Smooth muscle cell (in vitro differentiated cells): Measurements from ENCODE around the gene ITGB6. TPM values are rescaled to one million over a fixed set of nuclear protein-coding genes. Genes with fewer than 3 reads are reported as not detected.

ENCODE experiments used
- DNase-seq: peaks from one replicate; lab custom pipeline; 2025; ENCODE audit not compliant: unreplicated experiment; lab: John Stamatoyannopoulos, UW
- H2AFZ ChIP-seq: fragments of 200-600 bp; sonication (generic); 2 replicates; pipeline ENCODE4 v1.6.0; 2016; ENCODE audit warnings: antibody characterized with exemption, low read depth, mild to moderate bottlenecking
- H3F3A ChIP-seq: fragments of 200-600 bp; sonication (generic); 2 replicates; pipeline ENCODE4 v1.6.0; 2017; ENCODE audit warnings: antibody characterized with exemption, low read depth
- H3K27ac ChIP-seq: fragments of 200-600 bp; sonication (generic); 2 replicates; pipeline ENCODE4 v1.5.1; 2016; ENCODE audit warnings: low read depth, mild to moderate bottlenecking
- H3K27me3 ChIP-seq: fragments of 200-600 bp; sonication (generic); 2 replicates; pipeline ENCODE4 v1.6.1; 2016; ENCODE audit warnings: low read depth, mild to moderate bottlenecking
- H3K36me3 ChIP-seq: fragments of 200-600 bp; sonication (generic); 2 replicates; pipeline ENCODE4 v1.5.1; 2016; ENCODE audit warnings: low read depth
- H3K4me1 ChIP-seq: fragments of 200-600 bp; sonication (generic); 2 replicates; pipeline ENCODE4 v1.5.1; 2016; ENCODE audit warnings: low read depth
- H3K4me2 ChIP-seq: fragments of 200-600 bp; sonication (generic); 2 replicates; pipeline ENCODE4 v1.6.0; 2016; ENCODE audit warnings: mild to moderate bottlenecking
- H3K4me3 ChIP-seq: fragments of 200-600 bp; sonication (generic); 2 replicates; pipeline ENCODE4 v1.5.1; 2016; ENCODE audit warnings: mild to moderate bottlenecking
- H3K79me2 ChIP-seq: fragments of 200-600 bp; sonication (generic); 2 replicates; pipeline ENCODE4 v1.6.0; 2016; ENCODE audit warnings: low read depth, mild to moderate bottlenecking
- H3K9ac ChIP-seq: fragments of 200-600 bp; sonication (generic); 2 replicates; pipeline ENCODE4 v1.6.0; 2016; ENCODE audit warnings: low read depth
- H3K9me3 ChIP-seq: fragments of 200-600 bp; sonication (generic); replicated peaks from 2 replicates; pipeline ENCODE4 v1.5.1; 2016; ENCODE audit warnings: low read depth
- H4K20me1 ChIP-seq: fragments of 200-600 bp; sonication (generic); 2 replicates; pipeline ENCODE4 v1.6.0; 2016; ENCODE audit warnings: low read depth
- WGBS: methylation state at CpG from one replicate; pipeline ENCODE4 v1.1.7; 2016; ENCODE audit warnings: low lambda C conversion rate; 5-methylcytosine and 5-hydroxymethylcytosine counted together
- polyA plus RNA-seq: library from polyadenylated mRNA; unstranded; fragments of >200 nt; fragmentation: Nextera tagmentation; extraction: Ambion mirVana; gene quantifications from 2 replicates; pipeline ENCODE4 v1.2.1, GENCODE V29; 2016
- total RNA-seq: library from RNA; depleted of rRNA; stranded (reverse); fragments of >200 nt; gene quantifications from 2 replicates; pipeline ENCODE4 v1.2.3, GENCODE V29; 2014
- TF ChIP-seq, protein P1 (sequence below): fragments of 200-600 bp; sonication (generic); IDR thresholded peaks from 2 replicates; pipeline ENCODE4 v1.5.1; 2017; ENCODE audit warnings: borderline replicate concordance, mild to moderate bottlenecking, antibody characterized with exemption; ENCODE audit not compliant: insufficient read depth, poor library complexity, severe bottlenecking

Gene ITGB6
- total and polyA plus RNA-seq, 2 experiments from 2014 or later: 15.2 to 181 TPM

DNA sequence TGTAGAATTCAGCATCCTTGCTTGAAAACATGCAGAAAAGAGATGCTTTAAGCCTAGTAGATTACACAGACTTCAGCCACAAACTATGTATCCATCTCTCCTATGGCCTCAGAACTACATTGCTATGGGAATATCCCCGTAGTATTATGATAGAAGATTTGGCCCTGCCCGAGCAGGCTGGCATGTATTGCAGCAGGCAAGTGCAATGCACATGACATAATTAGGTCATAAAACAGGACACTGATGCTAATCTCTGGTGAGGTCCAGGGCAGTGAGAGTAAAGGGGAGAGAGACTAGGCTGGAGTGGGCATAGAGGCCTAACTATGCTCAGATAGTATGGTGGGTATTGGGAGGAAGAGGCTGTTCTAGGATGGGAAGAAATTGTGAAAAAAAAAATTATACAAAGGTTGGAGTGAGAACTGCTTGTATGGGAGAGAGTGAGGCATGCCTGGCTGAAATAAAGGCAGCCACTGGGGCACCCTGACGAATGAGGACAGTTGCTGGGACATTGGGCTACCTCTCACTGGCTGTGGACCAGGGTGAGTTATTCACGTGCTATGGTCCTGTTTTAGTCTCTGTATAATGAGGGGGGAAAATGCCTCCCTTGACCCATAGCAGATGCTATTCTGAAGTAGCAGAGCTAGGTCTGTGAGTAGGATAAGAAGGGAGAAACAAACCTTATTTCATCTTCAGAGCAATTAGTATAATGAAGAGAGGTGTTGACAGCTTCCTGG, 136.0 kb downstream of the ITGB6 start:
- no peak overlapping the region for H3K4me3 ChIP-seq
- DNase-seq: no peak
- TF ChIP-seq, protein P1, sequence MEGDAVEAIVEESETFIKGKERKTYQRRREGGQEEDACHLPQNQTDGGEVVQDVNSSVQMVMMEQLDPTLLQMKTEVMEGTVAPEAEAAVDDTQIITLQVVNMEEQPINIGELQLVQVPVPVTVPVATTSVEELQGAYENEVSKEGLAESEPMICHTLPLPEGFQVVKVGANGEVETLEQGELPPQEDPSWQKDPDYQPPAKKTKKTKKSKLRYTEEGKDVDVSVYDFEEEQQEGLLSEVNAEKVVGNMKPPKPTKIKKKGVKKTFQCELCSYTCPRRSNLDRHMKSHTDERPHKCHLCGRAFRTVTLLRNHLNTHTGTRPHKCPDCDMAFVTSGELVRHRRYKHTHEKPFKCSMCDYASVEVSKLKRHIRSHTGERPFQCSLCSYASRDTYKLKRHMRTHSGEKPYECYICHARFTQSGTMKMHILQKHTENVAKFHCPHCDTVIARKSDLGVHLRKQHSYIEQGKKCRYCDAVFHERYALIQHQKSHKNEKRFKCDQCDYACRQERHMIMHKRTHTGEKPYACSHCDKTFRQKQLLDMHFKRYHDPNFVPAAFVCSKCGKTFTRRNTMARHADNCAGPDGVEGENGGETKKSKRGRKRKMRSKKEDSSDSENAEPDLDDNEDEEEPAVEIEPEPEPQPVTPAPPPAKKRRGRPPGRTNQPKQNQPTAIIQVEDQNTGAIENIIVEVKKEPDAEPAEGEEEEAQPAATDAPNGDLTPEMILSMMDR: no peak
- no peak overlapping the region for H2AFZ ChIP-seq
- no peak overlapping the region for H3K4me2 ChIP-seq
- H3K9me3 ChIP-seq: no peaks in the 10 kb centered on the region
- no peaks in the 10 kb centered on the region for H3K36me3 ChIP-seq
- no peaks in the 10 kb centered on the region for H3K4me1 ChIP-seq
- WGBS: 87% methylated on average over 4 of the region's 4 CpGs
- H3K27me3 ChIP-seq: no peaks in the 10 kb centered on the region
- H4K20me1 ChIP-seq: no peaks in the 10 kb centered on the region
- no peaks in the 10 kb centered on the region for H3F3A ChIP-seq
- no peak overlapping the region for H3K27ac ChIP-seq
- no peak overlapping the region for H3K9ac ChIP-seq
- peaks cover 3% of the 10 kb centered on the region for H3K79me2 ChIP-seq

- Histone ChIP-seq H3K9ac (no peak overlapping the region), H3K9me3 (no peaks in the 10 kb centered on the region), H3K4me3 (peak overlapping the region; percentile 89)
These were observed 136.8 kb downstream of the ITGB6 start for GRCh38 chr2:160063271-160063670.

DNA sequence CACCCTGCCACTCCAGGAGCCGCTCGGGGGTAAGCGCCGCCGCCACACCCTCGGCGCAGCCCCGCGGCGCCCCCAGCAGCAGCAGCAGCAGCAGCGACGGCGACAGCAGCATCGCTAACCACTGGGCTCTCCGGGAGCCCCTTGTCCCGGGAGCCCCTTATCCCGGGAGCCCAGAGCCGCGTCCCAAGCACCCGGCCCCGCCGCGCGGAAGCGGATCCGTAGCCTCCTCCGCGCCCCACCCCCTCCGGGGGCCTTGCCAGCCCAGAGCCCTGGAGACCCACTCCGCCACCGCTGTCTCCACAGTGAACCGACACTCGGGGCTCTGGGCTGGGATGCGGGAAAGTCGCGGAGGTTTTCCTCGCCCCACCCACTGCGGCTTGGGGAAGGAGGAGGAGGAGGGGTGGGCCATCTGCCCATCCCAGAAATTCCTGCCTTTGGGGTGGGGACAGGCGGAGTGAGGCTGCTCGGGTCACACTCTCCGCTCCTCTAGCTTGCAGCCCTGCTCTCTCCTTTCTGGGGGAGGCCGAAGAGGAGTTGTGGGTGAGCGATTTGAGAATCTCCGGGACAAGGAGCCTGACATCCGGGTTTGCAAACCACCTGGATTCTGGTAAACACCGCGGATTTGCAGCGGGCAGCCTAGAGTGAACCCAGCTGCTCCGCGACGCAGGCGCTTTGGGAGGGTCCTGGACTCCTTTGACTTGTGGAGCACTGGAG, 137.6 kb downstream of the ITGB6 start, which contains the start of gene PLA2R1:
PLA2R1 (minus strand) TSS at position 324 of the 714 bp plus-strand sequence; CDS start at position 112, 212 bp downstream.
- 1% methylated on average over 46 of the region's 52 CpGs for WGBS
- TF ChIP-seq, protein P1: no peak
- DNase-seq: peak; percentile 15
- Histone ChIP-seq H3K9ac (peak within 1 kb of the TSS; percentile 41), H3K4me1 (no peaks in the 10 kb centered on the region), H2AFZ (peak within 1 kb of the TSS; percentile 83), H3K4me3 (peak within 1 kb of the TSS; percentile 89), H4K20me1 (no peaks in the 10 kb centered on the region), H3K9me3 (no peaks in the 10 kb centered on the region), H3K27me3 (no peaks in the 10 kb centered on the region), H3K36me3 (no peaks in the 10 kb centered on the region), H3F3A (no peaks in the 10 kb centered on the region), H3K4me2 (peak within 1 kb of the TSS; percentile 90), H3K27ac (no peak within 1 kb of the TSS), H3K79me2 (peaks cover 3% of the 10 kb centered on the region)

More at GRCh38 chr2:160063271-160063670, 136.8 kb downstream of the ITGB6 start:
- Histone ChIP-seq H2AFZ (peak overlapping the region; percentile 83), H3K4me1 (no peaks in the 10 kb centered on the region), H4K20me1 (no peaks in the 10 kb centered on the region), H3K79me2 (peaks cover 3% of the 10 kb centered on the region), H3K4me2 (peak overlapping the region; percentile 90), H3F3A (no peaks in the 10 kb centered on the region), H3K36me3 (no peaks in the 10 kb centered on the region), H3K27ac (no peak overlapping the region), H3K27me3 (no peaks in the 10 kb centered on the region)
- DNase-seq: no peak
- 41% methylated on average over 5 of the region's 5 CpGs for whole genome bisulfite sequencing
- TF ChIP-seq, protein P1: no peak
